HPDE6-E6E7 (cell line): Measurements from ENCODE around the gene XCR1.

Source experiments
- DNase-seq: peaks from one replicate; pipeline ENCODE4 v3.0.0; 2011; ENCODE audit warnings: missing footprints; ENCODE audit errors: extremely low spot score

XCR1 gene

DNA sequence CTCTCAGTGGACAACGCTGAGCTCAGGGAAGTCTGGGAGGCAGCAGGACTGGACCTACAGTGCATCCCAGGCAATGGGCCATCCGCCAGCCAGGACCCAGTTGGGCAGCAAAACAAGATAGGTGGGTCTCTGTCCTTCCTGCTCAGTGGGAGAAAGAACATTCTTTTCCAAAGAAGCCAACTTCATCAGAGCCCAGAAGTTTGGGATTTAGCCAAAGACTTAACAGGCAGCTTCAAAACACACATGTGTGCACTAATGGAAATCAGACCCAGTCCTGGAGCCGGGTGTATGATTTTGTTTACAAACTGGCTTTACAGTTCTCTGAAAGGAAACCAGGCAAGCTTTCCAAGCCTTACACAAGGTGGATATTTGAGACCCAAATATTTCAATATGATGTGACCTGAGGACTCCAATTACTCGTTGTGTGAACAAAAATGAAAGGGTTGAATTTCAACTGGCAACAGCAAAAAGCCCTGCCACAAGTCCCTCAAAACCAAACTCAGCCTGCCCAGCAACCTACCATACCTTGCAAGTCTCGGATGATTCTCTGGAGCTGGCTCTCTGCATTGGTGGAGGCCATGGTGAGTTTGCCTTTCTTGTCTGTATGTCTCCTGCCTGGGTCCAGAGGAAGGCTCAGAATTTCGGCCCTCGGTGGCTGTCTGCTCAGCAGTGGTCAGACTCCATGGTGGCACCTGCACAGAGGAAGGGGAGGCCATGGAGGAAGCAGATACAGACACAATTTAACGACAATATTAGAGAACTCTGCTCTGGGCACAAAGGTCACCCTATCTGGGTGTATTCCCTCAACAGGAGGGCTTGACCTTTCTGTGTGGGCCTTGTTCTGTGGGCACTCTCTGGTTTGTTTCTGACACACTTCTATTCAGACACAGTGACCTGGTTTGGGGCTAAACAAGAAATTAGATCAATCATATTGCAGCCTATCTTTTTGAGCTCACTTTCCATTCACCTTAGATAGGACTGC lies 42.7 kb downstream of the XCR1 start:
- no peak for DNase-seq

DNA sequence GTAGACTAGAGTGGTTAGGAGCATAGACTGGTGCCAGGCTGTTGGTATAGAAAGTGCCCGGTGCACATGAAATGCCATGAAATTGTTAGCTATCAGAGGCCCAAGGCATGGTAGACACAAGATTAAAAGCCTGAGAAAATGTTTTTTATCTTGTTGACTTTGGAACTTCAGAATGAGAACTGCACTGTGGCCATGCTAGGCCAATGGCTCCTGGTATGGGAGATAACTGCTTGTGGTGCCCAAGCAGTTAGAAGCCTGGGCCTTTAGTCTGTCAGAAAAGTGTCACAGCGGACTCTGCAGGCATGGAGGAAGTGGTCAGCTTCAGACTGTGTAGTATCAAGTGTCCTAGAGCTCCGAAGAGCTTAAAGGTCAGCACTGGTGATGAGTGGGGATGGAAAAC lies 43.5 kb downstream of the XCR1 start:
- no peak for DNase-seq

- no peak for DNase-seq
Measured at GRCh38 chr3:45981346-45982074, 45.8 kb downstream of the XCR1 start.

- no peak for DNase-seq
Measured at GRCh38 chr3:45980819-45981218, 46.5 kb downstream of the XCR1 start.

GRCh38 chr3:45980229-45980813 lies 47.0 kb downstream of the XCR1 start:
- DNase-seq, result no peak

- no peak for DNase-seq
Measured at GRCh38 chr3:45979378-45979777, 47.9 kb downstream of the XCR1 start.

GRCh38 chr3:45978006-45978761 lies 49.1 kb downstream of the XCR1 start:
- DNase-seq, result no peak

DNA sequence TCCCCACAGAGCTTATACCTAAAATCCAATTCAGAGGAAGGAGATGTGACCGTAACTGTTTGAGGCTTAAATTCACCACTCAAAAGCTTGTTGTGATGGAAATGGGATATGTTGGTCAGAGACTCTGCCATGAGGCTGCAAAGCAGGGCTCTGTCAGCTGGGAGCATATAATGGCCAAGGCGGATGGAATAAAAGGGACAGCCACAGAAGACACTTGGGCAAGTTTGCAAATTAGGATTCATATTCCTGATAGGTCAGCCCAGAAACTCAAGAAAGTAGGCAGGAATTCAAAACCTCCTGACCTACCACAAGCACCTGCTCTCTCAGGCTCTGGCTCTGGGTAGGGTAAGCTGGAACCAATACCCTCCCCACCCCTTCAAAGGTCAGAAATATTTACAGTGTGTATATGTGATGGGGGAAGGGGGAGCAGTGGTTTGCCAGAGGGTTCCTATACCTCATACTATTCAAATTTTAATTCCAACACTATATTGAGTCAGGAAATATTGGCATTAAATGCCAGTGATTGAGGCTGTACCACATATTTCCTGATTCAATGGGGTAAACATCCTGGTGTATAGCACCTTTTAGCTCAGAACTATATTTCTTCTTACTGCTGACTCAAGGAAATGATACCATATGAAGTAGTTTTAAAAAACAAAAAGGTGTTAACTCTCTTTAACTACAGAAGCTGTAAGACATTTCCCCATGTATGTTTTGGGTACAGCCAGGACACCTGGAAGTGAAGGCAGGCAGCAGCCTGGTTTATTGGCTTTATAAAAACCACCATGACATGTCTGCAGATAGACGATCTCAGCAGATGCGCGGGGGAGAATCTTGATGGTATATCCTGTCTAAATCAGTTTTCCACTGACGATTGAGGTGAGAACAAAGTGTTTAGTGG lies 50.8 kb downstream of the XCR1 start:
- DNase-seq, result no peak

- DNase-seq, result no peak
Measured at GRCh38 chr3:45975686-45976085, 51.6 kb downstream of the XCR1 start.

- DNase-seq, result no peak
Measured at GRCh38 chr3:45974686-45975085, 52.6 kb downstream of the XCR1 start.

GRCh38 chr3:45972534-45973402 lies 54.5 kb downstream of the XCR1 start:
- DNase-seq, result peak; percentile 40

DNA sequence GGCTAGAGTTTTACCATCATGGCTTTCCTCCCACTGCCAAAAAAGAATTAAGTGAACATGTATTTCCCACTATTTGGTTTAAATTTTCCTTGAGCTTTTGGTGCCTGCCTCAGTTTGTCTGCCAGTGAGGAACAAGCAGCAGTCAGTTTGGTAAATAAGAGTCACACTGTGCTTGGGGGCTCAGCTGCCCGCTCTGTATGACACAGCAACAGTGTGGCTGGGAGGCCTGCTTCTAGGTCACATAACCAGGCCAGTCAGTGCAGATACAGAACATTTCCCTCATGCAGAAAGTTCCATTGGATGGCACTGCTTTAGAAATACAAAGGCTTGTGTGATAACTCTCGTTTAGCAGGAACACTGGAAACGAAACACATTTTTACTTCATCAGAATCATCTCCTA lies 57.3 kb downstream of the XCR1 start:
- no peak for DNase-seq

DNA sequence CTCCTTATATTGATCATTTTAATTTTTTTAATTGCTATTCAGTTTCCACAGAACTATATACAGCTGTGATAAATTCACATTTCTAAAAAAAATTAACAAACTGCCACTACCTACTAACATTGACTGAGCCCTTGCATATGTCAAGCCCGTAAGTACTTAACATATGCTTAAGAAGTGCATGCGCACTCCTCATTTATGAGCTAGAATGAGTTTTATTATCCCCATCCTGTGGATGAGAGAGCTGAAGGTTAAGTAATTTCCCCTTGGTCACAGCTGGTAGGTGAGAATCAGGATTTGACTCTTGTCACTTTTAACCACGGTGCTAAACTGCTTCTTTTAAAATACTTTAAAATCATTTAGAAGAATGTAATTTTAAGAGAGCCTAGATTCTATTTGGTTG lies 58.2 kb downstream of the XCR1 start:
- DNase-seq, result no peak

GRCh38 chr3:45968706-45969105 lies 58.6 kb downstream of the XCR1 start:
- DNase-seq, result no peak

GRCh38 chr3:45968149-45968548 lies 59.1 kb downstream of the XCR1 start:
- DNase-seq, result no peak

- DNase-seq, result no peak
Measured at GRCh38 chr3:45967724-45968123, 59.6 kb downstream of the XCR1 start.
